SK-N-SH (cell line): ENCODE results near the gene ADCY4.

Experiments used
- CHD2 ChIP-seq: fragments of 150-350 bp; IDR thresholded peaks from 2 replicates; pipeline ENCODE4 v1.6.1; 2018; ENCODE audit warnings: low read length; ENCODE audit not compliant: partially characterized antibody
- CTCF ChIP-seq: fragments of 200-600 bp; sonication (generic); IDR thresholded peaks from 2 replicates; pipeline ENCODE4 v1.6.1; 2017; ENCODE audit warnings: antibody characterized with exemption, mild to moderate bottlenecking, moderate library complexity
- ELF1 ChIP-seq: IDR thresholded peaks from 2 replicates; pipeline ENCODE4 v1.4.0; 2012
- EP300 ChIP-seq, 2 experiments: IDR thresholded peaks; 2 replicates each; pipeline versions ENCODE4 v1.4.0 to v1.6.1; 2012; ENCODE audit warnings: borderline replicate concordance in 1 of 2, low read depth in 1 of 2, low read length in 1 of 2
- GABPA ChIP-seq: IDR thresholded peaks from 2 replicates; pipeline ENCODE4 v1.4.0; 2012; ENCODE audit warnings: low read depth, mild to moderate bottlenecking
- MXI1 ChIP-seq: IDR thresholded peaks from 2 replicates; pipeline ENCODE4 v1.6.1; 2012; ENCODE audit warnings: mild to moderate bottlenecking, low read depth, low read length, improper control_type of control experiment
- PBX3 ChIP-seq: IDR thresholded peaks from 2 replicates; pipeline ENCODE4; 2012
- POLR2AphosphoS5 ChIP-seq: IDR thresholded peaks from 2 replicates; pipeline ENCODE4 v1.6.1; 2012; ENCODE audit warnings: low read depth, low read length
- RAD21 ChIP-seq: IDR thresholded peaks from 2 replicates; pipeline ENCODE4 v1.6.1; 2012; ENCODE audit warnings: mild to moderate bottlenecking, low read length
- RFX5 ChIP-seq: IDR thresholded peaks from 2 replicates; pipeline ENCODE4 v1.6.1; 2012; ENCODE audit warnings: mild to moderate bottlenecking, improper control_type of control experiment, low read length
- RXRA ChIP-seq: IDR thresholded peaks from 2 replicates; pipeline ENCODE4 v1.4.0; 2012; ENCODE audit warnings: low read depth, mild to moderate bottlenecking, borderline replicate concordance
- SMC3 ChIP-seq: IDR thresholded peaks from 2 replicates; pipeline ENCODE4 v1.6.1; 2012; ENCODE audit warnings: low read depth, low read length, improper control_type of control experiment
- YY1 ChIP-seq: IDR thresholded peaks from 2 replicates; pipeline ENCODE4 v1.4.0; 2012; ENCODE audit warnings: low read depth, mild to moderate bottlenecking

- TF ChIP-seq YY1 (no peak), CTCF (no peak), GABPA (no peak), RFX5 (no peak), SMC3 (no peak), MXI1 (no peak), POLR2AphosphoS5 (no peak), RAD21 (no peak), EP300 (IDR thresholded peaks at IDR 0.05; ENCODE audit: borderline replicate concordance in 1 of 2, low read depth in 1 of 2, low read length in 1 of 2) (no peak), RXRA (no peak), ELF1 (no peak), PBX3 (no peak), CHD2 (no peak)
Observed at GRCh38 chr14:24281636-24282035, 53.2 kb downstream of the ADCY4 start.
